OCI-LY3 (cell line): Measurements from ENCODE around the gene LCP1.

ENCODE experiments used
- EZH2phosphoT487 ChIP-seq: fragments of 200-600 bp; shearing (Covaris generic); IDR thresholded peaks from 2 replicates; pipeline ENCODE4 v1.6.1; 2018; ENCODE audit warnings: antibody characterized with exemption, mixed run types, low read depth
- TF ChIP-seq, protein P1 (sequence below): fragments of 200-600, 300-600 bp; sonication (generic); IDR thresholded peaks from 2 replicates; pipeline ENCODE4 v1.5.1; 2014; ENCODE audit warnings: antibody characterized with exemption, low read length, low read depth

GRCh38 chr13:46121033-46121432 is 60.9 kb downstream of the LCP1 start:
- TF ChIP-seq, protein P1, sequence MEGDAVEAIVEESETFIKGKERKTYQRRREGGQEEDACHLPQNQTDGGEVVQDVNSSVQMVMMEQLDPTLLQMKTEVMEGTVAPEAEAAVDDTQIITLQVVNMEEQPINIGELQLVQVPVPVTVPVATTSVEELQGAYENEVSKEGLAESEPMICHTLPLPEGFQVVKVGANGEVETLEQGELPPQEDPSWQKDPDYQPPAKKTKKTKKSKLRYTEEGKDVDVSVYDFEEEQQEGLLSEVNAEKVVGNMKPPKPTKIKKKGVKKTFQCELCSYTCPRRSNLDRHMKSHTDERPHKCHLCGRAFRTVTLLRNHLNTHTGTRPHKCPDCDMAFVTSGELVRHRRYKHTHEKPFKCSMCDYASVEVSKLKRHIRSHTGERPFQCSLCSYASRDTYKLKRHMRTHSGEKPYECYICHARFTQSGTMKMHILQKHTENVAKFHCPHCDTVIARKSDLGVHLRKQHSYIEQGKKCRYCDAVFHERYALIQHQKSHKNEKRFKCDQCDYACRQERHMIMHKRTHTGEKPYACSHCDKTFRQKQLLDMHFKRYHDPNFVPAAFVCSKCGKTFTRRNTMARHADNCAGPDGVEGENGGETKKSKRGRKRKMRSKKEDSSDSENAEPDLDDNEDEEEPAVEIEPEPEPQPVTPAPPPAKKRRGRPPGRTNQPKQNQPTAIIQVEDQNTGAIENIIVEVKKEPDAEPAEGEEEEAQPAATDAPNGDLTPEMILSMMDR, result no peak
- TF ChIP-seq EZH2phosphoT487, result no peak
